NT2/D1 (cell line): ENCODE data around the gene SELENOO.

Experiments used
- SUZ12 ChIP-seq: IDR thresholded peaks from 2 replicates; pipeline ENCODE4 v1.6.1; 2011; ENCODE audit not compliant: insufficient read length, insufficient read depth; ENCODE audit errors: extremely low read depth
- YY1 ChIP-seq: IDR thresholded peaks from 2 replicates; pipeline ENCODE4 v1.6.1; 2011; ENCODE audit not compliant: insufficient read length, insufficient read depth
- ZNF274 ChIP-seq: IDR thresholded peaks from 2 replicates; pipeline ENCODE4 v1.6.1; 2011; ENCODE audit warnings: mild to moderate bottlenecking, low read depth, low read length

DNA sequence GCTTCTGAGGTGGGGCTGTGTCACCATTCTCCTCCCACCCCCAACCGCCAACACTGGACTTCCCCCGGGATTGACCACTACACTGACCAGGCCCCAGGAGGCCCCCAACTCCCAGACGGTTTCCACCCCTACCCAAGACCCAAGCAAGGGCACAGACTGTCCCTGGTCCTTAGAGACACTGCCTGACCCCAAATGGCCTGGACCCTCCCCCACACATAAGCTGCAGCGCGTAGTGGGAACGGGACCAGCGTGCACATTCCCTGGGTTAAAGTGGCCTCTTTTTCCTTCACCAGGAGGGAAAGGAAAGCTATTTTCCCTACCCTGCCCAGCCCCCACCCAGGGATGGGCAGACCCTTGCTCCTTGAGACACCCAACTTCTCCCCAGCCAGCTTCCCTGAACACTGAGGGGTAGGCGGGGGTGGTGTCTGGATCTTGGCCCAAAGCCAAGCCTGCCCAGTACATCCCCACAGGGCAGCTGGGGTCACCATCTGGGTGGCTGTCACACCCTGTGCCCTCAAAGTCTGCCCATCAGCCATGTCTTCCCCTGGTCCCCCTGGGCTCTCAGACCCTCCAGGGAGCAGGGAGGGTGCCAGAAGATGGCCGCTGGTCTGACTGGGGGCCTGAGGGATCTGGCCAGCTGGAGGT is 62.3 kb downstream of the SELENOO start:
- no peak for TF ChIP-seq ZNF274
- no peak for TF ChIP-seq SUZ12
- TF ChIP-seq YY1: no peak
